DOHH2 (cell line): ENCODE data around the gene CPM.

Experiments used
- H3F3A ChIP-seq: fragments of 200-600 bp; sonication (generic), shearing (Covaris generic); 2 replicates; pipeline ENCODE4 v1.6.0; 2016; ENCODE audit warnings: antibody characterized with exemption, mild to moderate bottlenecking; ENCODE audit not compliant: control insufficient read depth, insufficient read depth
- H3K27ac ChIP-seq: fragments of 200-600 bp; sonication (generic); 2 replicates; pipeline ENCODE4 v1.5.1; 2014; ENCODE audit warnings: low read depth, mild to moderate bottlenecking, low read length, moderate library complexity
- H3K27me3 ChIP-seq: fragments of 200-600 bp; sonication (generic); 2 replicates; pipeline ENCODE4 v1.6.1; 2014; ENCODE audit warnings: mild to moderate bottlenecking, low read length, mixed read lengths; ENCODE audit not compliant: control insufficient read depth
- H3K36me3 ChIP-seq: fragments of 200-600 bp; sonication (generic); 2 replicates; pipeline ENCODE4 v1.6.1; 2014; ENCODE audit warnings: mild to moderate bottlenecking, low read length, moderate library complexity, mixed read lengths; ENCODE audit not compliant: control insufficient read depth
- H3K4me1 ChIP-seq: fragments of 200-600 bp; sonication (generic); 2 replicates; pipeline ENCODE4 v1.6.1; 2014; ENCODE audit warnings: mild to moderate bottlenecking, low read length, mixed read lengths; ENCODE audit not compliant: control insufficient read depth
- H3K4me2 ChIP-seq: fragments of 200-600 bp; sonication (generic); 2 replicates; pipeline ENCODE4 v1.6.0; 2014; ENCODE audit warnings: mild to moderate bottlenecking, low read length, moderate library complexity
- H3K4me3 ChIP-seq: fragments of 200-600 bp; sonication (generic); 2 replicates; pipeline ENCODE4 v1.5.1; 2014; ENCODE audit warnings: mild to moderate bottlenecking, low read length, mixed read lengths
- H3K79me2 ChIP-seq: fragments of 200-600 bp; sonication (generic); 2 replicates; pipeline ENCODE4 v1.6.1; 2014; ENCODE audit warnings: mild to moderate bottlenecking, low read length, mixed read lengths; ENCODE audit not compliant: control insufficient read depth
- H3K9me2 ChIP-seq: fragments of 200-600 bp; sonication (generic); replicated peaks from 2 replicates; pipeline ENCODE4 v1.6.1; 2014; ENCODE audit warnings: mild to moderate bottlenecking, low read length, mixed read lengths; ENCODE audit not compliant: control insufficient read depth
- H3K9me3 ChIP-seq: fragments of 200-600 bp; sonication (generic); 2 replicates; pipeline ENCODE4 v1.6.1; 2014; ENCODE audit warnings: antibody characterized with exemption, low read length, mixed read lengths; ENCODE audit not compliant: control insufficient read depth, insufficient read depth
- H4K20me1 ChIP-seq: fragments of 200-600 bp; sonication (generic); 2 replicates; pipeline ENCODE4 v1.6.0; 2014; ENCODE audit warnings: low read depth, mild to moderate bottlenecking, antibody characterized with exemption, low read length, moderate library complexity; ENCODE audit not compliant: control insufficient read depth, insufficient read depth
- EZH2phosphoT487 ChIP-seq: fragments of 200-600 bp; sonication (generic); IDR thresholded peaks from 2 replicates; pipeline ENCODE4 v1.6.1; 2017; ENCODE audit warnings: borderline replicate concordance, mild to moderate bottlenecking, antibody characterized with exemption, low read length, moderate library complexity, mixed read lengths
- TF ChIP-seq, protein P1 (sequence below): fragments of 200-600 bp; sonication (generic); IDR thresholded peaks from one replicate; pipeline ENCODE4 v1.5.1; 2014; ENCODE audit warnings: antibody characterized with exemption, mild to moderate bottlenecking, low read depth, low read length; ENCODE audit not compliant: poor library complexity, severe bottlenecking

CPM gene

DNA sequence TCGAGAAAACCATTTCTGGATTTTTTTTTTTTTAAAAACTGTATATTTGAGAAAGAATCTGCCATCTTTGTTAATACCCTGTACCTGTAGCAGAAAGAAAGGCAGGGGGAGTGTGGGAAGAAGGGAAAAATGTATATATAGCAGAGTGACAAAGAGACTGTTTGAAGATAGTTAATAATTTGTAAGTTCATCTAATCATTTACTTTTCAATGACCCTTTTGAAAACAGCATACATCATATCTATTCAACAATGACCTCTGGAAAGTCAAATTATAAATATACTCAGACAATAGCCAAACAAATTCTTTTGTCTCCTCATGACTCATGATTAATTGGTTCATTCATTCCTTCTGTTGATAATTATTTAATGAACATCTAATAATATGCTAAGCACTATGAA lies 10.9 kb upstream of the CPM start:
- no peaks in the 10 kb centered on the region for H3K9me3 ChIP-seq
- H3K27ac ChIP-seq: no peak overlapping the region
- H3K4me3 ChIP-seq: no peak overlapping the region

DNA sequence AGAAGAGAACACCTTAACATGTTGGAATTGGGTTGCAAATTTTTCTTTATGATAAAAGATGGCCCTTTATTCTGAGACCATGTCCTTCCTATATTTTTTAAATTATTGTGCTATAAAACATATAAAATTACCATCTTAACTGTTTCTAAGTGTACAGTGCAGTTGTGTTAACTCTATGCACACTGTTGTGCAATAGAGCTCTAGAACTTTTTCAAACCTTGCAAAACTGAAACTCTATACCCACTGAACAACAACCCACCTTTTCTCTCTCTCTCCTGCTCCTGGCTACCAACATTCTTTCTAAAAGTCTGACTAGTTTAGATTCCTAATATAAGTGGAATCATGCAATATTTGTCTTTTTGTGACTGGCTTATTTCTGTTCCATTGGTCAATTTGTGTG lies 7.8 kb upstream of the CPM start:
- H3K79me2 ChIP-seq: no peaks in the 10 kb centered on the region
- no peak overlapping the region for H3K27ac ChIP-seq
- no peak overlapping the region for H3K4me2 ChIP-seq
- H3K4me1 ChIP-seq: peaks cover 30% of the 10 kb centered on the region
- H3K9me2 ChIP-seq: no peaks in the 10 kb centered on the region
- no peaks in the 10 kb centered on the region for H3K27me3 ChIP-seq
- H3F3A ChIP-seq: peaks cover 4% of the 10 kb centered on the region; the same call in 1 of the 2 replicates
- H3K4me3 ChIP-seq: no peak overlapping the region
- H3K9me3 ChIP-seq: no peaks in the 10 kb centered on the region
- no peaks in the 10 kb centered on the region for H3K36me3 ChIP-seq
- TF ChIP-seq EZH2phosphoT487: no peak
- TF ChIP-seq, protein P1, sequence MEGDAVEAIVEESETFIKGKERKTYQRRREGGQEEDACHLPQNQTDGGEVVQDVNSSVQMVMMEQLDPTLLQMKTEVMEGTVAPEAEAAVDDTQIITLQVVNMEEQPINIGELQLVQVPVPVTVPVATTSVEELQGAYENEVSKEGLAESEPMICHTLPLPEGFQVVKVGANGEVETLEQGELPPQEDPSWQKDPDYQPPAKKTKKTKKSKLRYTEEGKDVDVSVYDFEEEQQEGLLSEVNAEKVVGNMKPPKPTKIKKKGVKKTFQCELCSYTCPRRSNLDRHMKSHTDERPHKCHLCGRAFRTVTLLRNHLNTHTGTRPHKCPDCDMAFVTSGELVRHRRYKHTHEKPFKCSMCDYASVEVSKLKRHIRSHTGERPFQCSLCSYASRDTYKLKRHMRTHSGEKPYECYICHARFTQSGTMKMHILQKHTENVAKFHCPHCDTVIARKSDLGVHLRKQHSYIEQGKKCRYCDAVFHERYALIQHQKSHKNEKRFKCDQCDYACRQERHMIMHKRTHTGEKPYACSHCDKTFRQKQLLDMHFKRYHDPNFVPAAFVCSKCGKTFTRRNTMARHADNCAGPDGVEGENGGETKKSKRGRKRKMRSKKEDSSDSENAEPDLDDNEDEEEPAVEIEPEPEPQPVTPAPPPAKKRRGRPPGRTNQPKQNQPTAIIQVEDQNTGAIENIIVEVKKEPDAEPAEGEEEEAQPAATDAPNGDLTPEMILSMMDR: no peak
- no peaks in the 10 kb centered on the region for H4K20me1 ChIP-seq

More for the DNA sequence above, 10.9 kb upstream of the CPM start:
- Histone ChIP-seq H3K79me2 (no peaks in the 10 kb centered on the region), H3K9me2 (no peaks in the 10 kb centered on the region), H3K4me1 (peaks cover 12% of the 10 kb centered on the region), H3K36me3 (no peaks in the 10 kb centered on the region), H4K20me1 (no peaks in the 10 kb centered on the region), H3F3A (peaks cover 4% of the 10 kb centered on the region), H3K27me3 (no peaks in the 10 kb centered on the region), H3K4me2 (no peak overlapping the region)
- no peak for TF ChIP-seq EZH2phosphoT487
- TF ChIP-seq, protein P1: no peak

DNA sequence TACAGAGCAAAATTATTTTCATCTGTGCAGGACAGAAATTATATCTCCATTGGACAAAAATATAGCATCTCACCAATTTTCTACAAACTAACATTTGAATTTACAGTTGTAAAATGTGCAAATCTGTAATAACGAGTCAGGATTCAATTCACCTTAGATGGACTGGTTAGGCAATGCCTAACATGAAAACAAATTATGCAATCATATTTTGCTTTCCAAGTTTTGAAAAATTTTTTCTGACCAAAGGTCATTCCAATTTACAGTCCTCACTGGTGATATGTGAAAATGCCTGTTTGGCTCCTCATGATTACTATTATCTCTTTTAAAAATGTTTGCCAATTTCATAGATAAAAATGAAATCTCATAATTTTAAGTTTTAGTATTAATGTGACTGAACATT lies 6.5 kb upstream of the CPM start:
- H3F3A ChIP-seq: peaks cover 4% of the 10 kb centered on the region; the same call in 1 of the 2 replicates
- H3K36me3 ChIP-seq: no peaks in the 10 kb centered on the region
- H3K9me2 ChIP-seq: no peaks in the 10 kb centered on the region

More for the DNA sequence above, 6.5 kb upstream of the CPM start:
- no peaks in the 10 kb centered on the region for H3K79me2 ChIP-seq
- H3K27me3 ChIP-seq: no peaks in the 10 kb centered on the region
- H3K4me3 ChIP-seq: no peak overlapping the region
- peaks cover 22% of the 10 kb centered on the region for H3K4me1 ChIP-seq
- TF ChIP-seq, protein P1: no peak
- TF ChIP-seq EZH2phosphoT487: no peak
- no peaks in the 10 kb centered on the region for H3K9me3 ChIP-seq
- H4K20me1 ChIP-seq: no peaks in the 10 kb centered on the region
- H3K4me2 ChIP-seq: no peak overlapping the region
- no peak overlapping the region for H3K27ac ChIP-seq
